Measurements from ENCODE around the gene WNT8A. TPM values are rescaled to one million over a fixed set of nuclear protein-coding genes. Genes with fewer than 3 reads are reported as not detected.
"Not testable (repeated sequence)": the region's sequence is repeated elsewhere in the genome, so short reads cannot be mapped to it uniquely, and the experiment has no call there.

WNT8A gene
- total RNA-seq, 1 donor from 2014 or later = not detected

DNA sequence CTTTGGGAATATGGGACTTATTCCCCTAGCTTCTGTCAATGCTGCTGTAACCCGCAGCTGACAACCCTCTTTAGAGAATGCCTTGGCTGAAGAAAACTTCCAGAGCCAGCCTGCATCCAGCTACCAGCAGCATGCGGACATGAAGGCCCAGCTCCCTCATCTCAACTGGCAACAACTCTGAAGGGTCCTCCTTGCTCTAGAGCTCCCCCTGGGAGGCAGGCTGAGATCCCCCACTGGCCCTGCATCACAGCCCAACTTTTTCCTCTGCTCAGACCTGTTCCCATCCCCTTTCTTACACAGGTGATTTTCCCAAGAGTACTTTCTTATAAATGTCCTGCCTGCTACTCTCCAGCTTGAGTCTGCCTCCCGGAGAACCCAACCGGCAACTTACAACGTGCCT is 18.7 kb upstream of the WNT8A start:
- intact Hi-C loops (cut with DNase I) = no loop called here
- TF ChIP-seq, protein P1, sequence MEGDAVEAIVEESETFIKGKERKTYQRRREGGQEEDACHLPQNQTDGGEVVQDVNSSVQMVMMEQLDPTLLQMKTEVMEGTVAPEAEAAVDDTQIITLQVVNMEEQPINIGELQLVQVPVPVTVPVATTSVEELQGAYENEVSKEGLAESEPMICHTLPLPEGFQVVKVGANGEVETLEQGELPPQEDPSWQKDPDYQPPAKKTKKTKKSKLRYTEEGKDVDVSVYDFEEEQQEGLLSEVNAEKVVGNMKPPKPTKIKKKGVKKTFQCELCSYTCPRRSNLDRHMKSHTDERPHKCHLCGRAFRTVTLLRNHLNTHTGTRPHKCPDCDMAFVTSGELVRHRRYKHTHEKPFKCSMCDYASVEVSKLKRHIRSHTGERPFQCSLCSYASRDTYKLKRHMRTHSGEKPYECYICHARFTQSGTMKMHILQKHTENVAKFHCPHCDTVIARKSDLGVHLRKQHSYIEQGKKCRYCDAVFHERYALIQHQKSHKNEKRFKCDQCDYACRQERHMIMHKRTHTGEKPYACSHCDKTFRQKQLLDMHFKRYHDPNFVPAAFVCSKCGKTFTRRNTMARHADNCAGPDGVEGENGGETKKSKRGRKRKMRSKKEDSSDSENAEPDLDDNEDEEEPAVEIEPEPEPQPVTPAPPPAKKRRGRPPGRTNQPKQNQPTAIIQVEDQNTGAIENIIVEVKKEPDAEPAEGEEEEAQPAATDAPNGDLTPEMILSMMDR (IDR thresholded peaks at IDR 0.05) = peak; percentile 15

GRCh38 chr5:138067945-138068344 is 15.9 kb upstream of the WNT8A start:
- no peaks in the 10 kb centered on the region for H3K4me1 ChIP-seq
- ATAC-seq (no peak), DNase-seq (no peak)
- H3K9me3 ChIP-seq = no peaks in the 10 kb centered on the region
- H3K27me3 ChIP-seq = no peaks in the 10 kb centered on the region
- H3K4me3 ChIP-seq = no peak overlapping the region
- H3K27ac ChIP-seq = no peak overlapping the region
- H3K36me3 ChIP-seq = no peaks in the 10 kb centered on the region
- intact Hi-C loops (cut with DNase I) = no loop called here
- TF ChIP-seq, protein P1 (IDR thresholded peaks at IDR 0.05) = no peak

More for the DNA sequence above, 18.7 kb upstream of the WNT8A start:
- H3K4me3 ChIP-seq = no peak overlapping the region
- DNase-seq = no peak
- H3K9me3 ChIP-seq = no peaks in the 10 kb centered on the region
- no peaks in the 10 kb centered on the region for H3K4me1 ChIP-seq
- H3K36me3 ChIP-seq = no peaks in the 10 kb centered on the region
- no peaks in the 10 kb centered on the region for H3K27me3 ChIP-seq
- no peak for ATAC-seq
- H3K27ac ChIP-seq = no peak overlapping the region

DNA sequence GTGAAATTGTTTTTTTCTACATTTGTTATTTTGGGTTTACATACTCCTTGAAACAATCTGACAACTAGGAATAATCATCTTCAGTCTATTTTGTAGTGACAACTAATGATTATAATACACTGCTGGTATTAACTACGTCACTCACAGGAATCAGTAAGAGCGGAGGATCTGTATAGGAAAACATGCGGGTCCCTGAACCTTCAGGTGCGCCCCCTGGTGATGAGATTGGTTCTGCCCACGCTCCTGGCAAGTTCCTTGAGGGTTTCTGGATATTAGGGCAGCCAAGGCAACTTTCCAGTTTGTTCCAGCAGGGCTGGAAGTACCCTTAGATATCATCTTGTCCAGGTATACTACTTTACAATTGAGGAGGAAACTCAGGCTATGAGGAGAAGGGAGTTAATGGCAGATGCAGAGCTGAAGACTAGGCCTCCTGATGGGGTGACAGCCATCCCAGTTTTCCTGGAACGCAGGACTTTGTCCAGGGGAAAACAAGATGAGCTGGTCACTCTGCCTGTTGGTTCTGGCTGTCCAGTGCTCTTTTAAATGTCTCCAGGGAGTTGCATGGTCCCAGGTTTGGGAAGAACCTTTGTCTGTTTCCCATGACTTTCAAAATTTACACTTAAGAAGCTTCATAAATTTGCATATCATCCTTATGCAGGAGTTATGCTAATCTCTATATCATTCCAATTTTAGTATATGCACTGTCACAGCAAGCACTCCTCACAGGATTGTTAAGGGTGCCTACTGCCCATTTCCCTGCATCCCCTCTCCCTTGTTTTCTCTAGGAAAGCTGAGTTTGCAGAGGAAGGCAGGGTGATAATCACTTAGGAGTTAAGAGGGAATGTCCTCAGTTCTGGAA is 14.9 kb upstream of the WNT8A start:
- TF ChIP-seq, protein P1 (IDR thresholded peaks at IDR 0.05) = peak; percentile 79
- Histone ChIP-seq H3K4me1 (no peaks in the 10 kb centered on the region), H3K36me3 (no peaks in the 10 kb centered on the region), H3K27ac (no peak overlapping the region), H3K27me3 (no peaks in the 10 kb centered on the region), H3K4me3 (no peak overlapping the region), H3K9me3 (no peaks in the 10 kb centered on the region)
- DNase-seq (peak; percentile 86), ATAC-seq (peak; percentile 95)
- intact Hi-C loops (cut with DNase I) = no loop called here

DNA sequence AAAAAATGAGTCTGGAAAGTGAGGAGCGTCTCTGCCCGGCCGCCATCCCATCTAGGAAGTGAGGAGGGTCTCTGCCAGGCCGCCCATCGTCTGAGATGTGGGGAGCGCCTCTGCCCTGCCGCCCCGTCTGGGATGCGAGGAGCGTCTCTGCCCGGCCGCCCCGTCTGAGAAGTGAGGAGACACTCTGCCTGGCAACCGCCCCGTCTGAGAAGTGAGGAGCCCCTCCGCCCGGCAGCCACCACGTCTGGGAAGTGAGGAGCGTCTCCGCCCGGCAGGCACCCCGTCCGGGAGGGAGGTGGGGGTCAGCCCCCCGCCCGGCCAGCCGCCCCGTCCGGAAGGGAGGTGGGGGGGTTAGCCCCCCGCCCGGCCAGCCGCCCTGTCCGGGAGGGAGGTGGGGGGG is 13.8 kb upstream of the WNT8A start:
- ATAC-seq; H3K27me3 ChIP-seq; H3K36me3 ChIP-seq; H3K27ac ChIP-seq; H3K4me1 ChIP-seq; H3K4me3 ChIP-seq; DNase-seq; H3K9me3 ChIP-seq; intact Hi-C loops (cut with DNase I): not testable (repeated sequence)

DNA sequence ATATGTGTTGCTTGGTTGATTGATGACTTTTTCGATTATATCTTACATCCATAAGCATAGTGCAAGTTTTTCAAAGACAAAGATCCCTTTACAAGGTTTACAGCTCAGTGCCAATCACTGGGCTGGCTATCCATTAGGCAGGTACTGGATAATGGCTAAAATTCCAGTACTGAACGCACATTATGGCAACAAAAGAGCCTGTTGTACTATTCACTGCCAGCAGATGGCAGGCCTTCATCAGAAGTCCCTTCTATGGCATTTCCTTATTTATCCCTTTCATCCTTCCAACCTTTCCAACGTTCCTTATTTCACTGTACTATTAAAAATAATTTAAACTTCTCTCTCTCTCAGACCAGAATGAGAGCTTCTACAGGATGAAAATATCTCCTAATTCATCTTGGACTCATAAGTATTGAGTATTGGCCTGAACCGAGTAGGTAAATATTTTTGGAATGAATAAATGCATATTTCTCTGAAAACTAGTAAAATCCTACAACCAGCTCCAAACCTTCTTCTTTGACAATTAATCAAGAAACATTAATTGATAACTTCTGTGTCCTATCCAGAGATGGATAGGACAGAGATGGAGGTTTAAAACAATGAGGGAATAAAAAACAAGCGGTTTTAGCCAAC is 6.7 kb upstream of the WNT8A start:
- ATAC-seq (peak; percentile 91), DNase-seq (no peak)
- Histone ChIP-seq H3K27me3 (no peaks in the 10 kb centered on the region), H3K36me3 (no peaks in the 10 kb centered on the region), H3K4me1 (no peaks in the 10 kb centered on the region), H3K9me3 (no peaks in the 10 kb centered on the region), H3K27ac (no peak overlapping the region), H3K4me3 (no peak overlapping the region)
- intact Hi-C loops (cut with DNase I) = no loop called here
- TF ChIP-seq, protein P1 (IDR thresholded peaks at IDR 0.05) = peak; percentile 87

- H3K27ac ChIP-seq = no peak overlapping the region
- no peaks in the 10 kb centered on the region for H3K4me1 ChIP-seq
- no peak overlapping the region for H3K4me3 ChIP-seq
- DNase-seq = no peak
- TF ChIP-seq, protein P1 (IDR thresholded peaks at IDR 0.05) = no peak
- no peaks in the 10 kb centered on the region for H3K27me3 ChIP-seq
- intact Hi-C loops (cut with DNase I) = no loop called here
- no peaks in the 10 kb centered on the region for H3K9me3 ChIP-seq
- H3K36me3 ChIP-seq = no peaks in the 10 kb centered on the region
- no peak for ATAC-seq
Measured at GRCh38 chr5:138078006-138078643, 5.7 kb upstream of the WNT8A start.
